H1 (cell line): ENCODE measurements around the gene DPP10. TPM values are rescaled to one million over a fixed set of nuclear protein-coding genes. Genes with fewer than 3 reads are reported as not detected.

Source experiments
- CTCF ChIA-PET: fragments of 300-600 bp; sonication (Branson Sonifier 250); formaldehyde crosslinking; loops from one replicate; lab custom pipeline; 2021; ENCODE audit not compliant: partially characterized antibody; lab: Charles Lee
- POLR2A ChIA-PET: fragments of 300-600 bp; sonication (Branson Sonifier 250); formaldehyde crosslinking; loops from one replicate; lab custom pipeline; 2021; ENCODE audit warnings: inconsistent platforms; ENCODE audit not compliant: partially characterized antibody; lab: Charles Lee
- DNase-seq, 2 experiments: peaks; one replicate each; pipeline versions ENCODE4 v3.0.0 to v3.0.0-alpha.2; 2010 to 2022; ENCODE audit warnings: low spot score in 2 of 2, low read depth in 1 of 2, mixed read lengths in 1 of 2
- FAIRE-seq: peaks from 2 replicates; lab custom pipeline; 2011; peaks lifted over from hg19 to GRCh38; lab: Jason Lieb, UNC
- H2AFZ ChIP-seq: 2 replicates; pipeline ENCODE4 v1.8.1; 2012; ENCODE audit warnings: low read length, inconsistent platforms
- H2AK5ac ChIP-seq: 2 replicates; pipeline ENCODE4 v1.6.1; 2013; ENCODE audit warnings: low read depth, low read length
- H2BK120ac ChIP-seq: replicated peaks from 2 replicates; pipeline ENCODE3; 2013; ENCODE audit warnings: low read depth, low read length, inconsistent platforms
- H2BK12ac ChIP-seq: 2 replicates; pipeline ENCODE4 v1.6.1; 2013; ENCODE audit warnings: low read depth, low read length
- H2BK15ac ChIP-seq: 2 replicates; pipeline ENCODE4 v1.6.1; 2013; ENCODE audit warnings: low read length
- H2BK20ac ChIP-seq: 2 replicates; pipeline ENCODE4 v1.6.1; 2013; ENCODE audit warnings: low read length
- H2BK5ac ChIP-seq: 2 replicates; pipeline ENCODE4 v1.6.1; 2013; ENCODE audit warnings: low read depth, low read length
- H3K14ac ChIP-seq: 2 replicates; pipeline ENCODE4 v1.6.1; 2013; ENCODE audit warnings: inconsistent platforms; ENCODE audit not compliant: insufficient read length
- H3K18ac ChIP-seq: 2 replicates; pipeline ENCODE4 v1.6.1; 2013; ENCODE audit warnings: low read length; ENCODE audit errors: extremely low read depth
- H3K23ac ChIP-seq: 2 replicates; pipeline ENCODE4 v1.6.1; 2013; ENCODE audit warnings: inconsistent platforms; ENCODE audit not compliant: insufficient read length
- H3K23me2 ChIP-seq: 2 replicates; pipeline ENCODE4 v1.6.1; 2013; ENCODE audit warnings: low read depth, low read length
- H3K27ac ChIP-seq: 2 replicates; pipeline ENCODE4 v1.6.1; 2011; ENCODE audit warnings: low read depth, low read length, inconsistent platforms
- H3K27me3 ChIP-seq, 4 experiments: replicated peaks in 1 of 4; 1 replicate in 1 of 4; 2 replicates in 3 of 4; pipeline versions ENCODE4 v1.6.1 to v1.8.1; 2011 to 2013; ENCODE audit warnings: low read length in 3 of 4, mild to moderate bottlenecking in 3 of 4, inconsistent platforms in 2 of 4, mixed read lengths in 2 of 4, moderate library complexity in 1 of 4; ENCODE audit not compliant: control insufficient read depth in 3 of 4, insufficient read depth in 3 of 4; ENCODE audit errors: extremely low read depth in 1 of 4
- H3K36me3 ChIP-seq, 4 experiments: 2 replicates each; pipeline versions ENCODE4 v1.6.1 to v1.8.1; 2011 to 2013; ENCODE audit warnings: mild to moderate bottlenecking in 4 of 4, low read length in 3 of 4, moderate library complexity in 2 of 4, control low read depth in 1 of 4, inconsistent platforms in 1 of 4; ENCODE audit not compliant: insufficient read depth in 4 of 4, control insufficient read depth in 2 of 4
- H3K4ac ChIP-seq: replicated peaks from 2 replicates; pipeline ENCODE3; 2013; ENCODE audit warnings: low read length, low read depth, mixed read lengths, inconsistent platforms; ENCODE audit not compliant: insufficient read length
- H3K4me1 ChIP-seq, 4 experiments: replicated peaks in 1 of 4; 1 replicate in 1 of 4; 2 replicates in 3 of 4; pipeline versions ENCODE4 v1.6.1 to v1.8.1; 2011 to 2013; ENCODE audit warnings: low read length in 3 of 4, inconsistent platforms in 2 of 4, mixed read lengths in 1 of 4; ENCODE audit not compliant: insufficient read depth in 4 of 4, control insufficient read depth in 3 of 4
- H3K4me2 ChIP-seq, 2 experiments: 2 replicates each; pipeline versions ENCODE4 v1.6.1 to v1.8.1; 2011 to 2013; ENCODE audit warnings: low read depth in 2 of 2, low read length in 2 of 2, control low read depth in 1 of 2, inconsistent platforms in 1 of 2, mild to moderate bottlenecking in 1 of 2; ENCODE audit not compliant: insufficient read depth in 1 of 2
- H3K4me3 ChIP-seq, 4 experiments: fragments of 200-600, 300-600 bp in 1 of 4; sonication (generic), shearing (Covaris generic), sonication (Bioruptor Twin) in 1 of 4; 2 replicates each; pipeline versions ENCODE4 v1.5.1 to v1.8.1; 2011 to 2016; ENCODE audit warnings: low read length in 4 of 4, low read depth in 3 of 4, control low read depth in 2 of 4, inconsistent platforms in 2 of 4, mild to moderate bottlenecking in 2 of 4, mixed read lengths in 1 of 4, moderate library complexity in 1 of 4; ENCODE audit not compliant: insufficient read depth in 2 of 4; ENCODE audit errors: extremely low read depth in 1 of 4
- H3K56ac ChIP-seq: replicated peaks from 2 replicates; pipeline ENCODE3; 2013; ENCODE audit warnings: low read depth, mild to moderate bottlenecking, mixed read lengths, low read length, inconsistent platforms; ENCODE audit not compliant: insufficient read length
- H3K79me1 ChIP-seq: 2 replicates; pipeline ENCODE4 v1.6.1; 2013; ENCODE audit warnings: low read depth, low read length, control low read depth
- H3K79me2 ChIP-seq, 2 experiments: 2 replicates each; pipeline versions ENCODE4 v1.6.1 to v1.8.1; 2012 to 2013; ENCODE audit warnings: low read length in 2 of 2, mild to moderate bottlenecking in 2 of 2, inconsistent platforms in 1 of 2; ENCODE audit not compliant: insufficient read depth in 2 of 2, control insufficient read depth in 1 of 2
- H3K9ac ChIP-seq, 4 experiments: replicated peaks in 1 of 4; 1 replicate in 1 of 4; 2 replicates in 3 of 4; pipeline versions ENCODE4 v1.6.1 to v1.8.1; 2011 to 2013; ENCODE audit warnings: low read depth in 3 of 4, low read length in 3 of 4, control low read depth in 2 of 4, mild to moderate bottlenecking in 2 of 4, moderate library complexity in 2 of 4, inconsistent platforms in 1 of 4; ENCODE audit errors: extremely low read depth in 1 of 4
- H3K9me3 ChIP-seq, 2 experiments: 2 replicates each; pipeline versions ENCODE4 v1.6.1 to v1.8.1; 2012 to 2013; ENCODE audit warnings: mild to moderate bottlenecking in 2 of 2, moderate library complexity in 2 of 2, control low read depth in 1 of 2, inconsistent platforms in 1 of 2, low read depth in 1 of 2, low read length in 1 of 2, mixed read lengths in 1 of 2; ENCODE audit not compliant: insufficient read depth in 2 of 2
- H4K20me1 ChIP-seq, 2 experiments: replicated peaks in 1 of 2; 2 replicates each; pipeline versions ENCODE3 to v1.8.1; 2011 to 2013; ENCODE audit warnings: inconsistent platforms in 2 of 2, low read length in 2 of 2, mild to moderate bottlenecking in 1 of 2; ENCODE audit not compliant: insufficient read depth in 2 of 2, control insufficient read depth in 1 of 2
- H4K5ac ChIP-seq: 2 replicates; pipeline ENCODE4 v1.6.1; 2013; ENCODE audit warnings: low read length, low read depth, mixed read lengths, inconsistent platforms; ENCODE audit not compliant: insufficient read length
- H4K8ac ChIP-seq: 2 replicates; pipeline ENCODE4 v1.8.0; 2013; ENCODE audit warnings: mild to moderate bottlenecking, moderate library complexity, low read length, inconsistent platforms; ENCODE audit not compliant: insufficient read depth; ENCODE audit errors: extremely low read depth
- H4K91ac ChIP-seq: replicated peaks from 2 replicates; pipeline ENCODE3; 2013; ENCODE audit warnings: low read length, mixed read lengths, inconsistent platforms; ENCODE audit not compliant: insufficient read length
- ASH2L ChIP-seq: fragments of 200-600, 300-600 bp; sonication (generic); IDR thresholded peaks from one replicate; pipeline ENCODE4 v1.7.1; 2017; ENCODE audit warnings: low read length
- CBX8 ChIP-seq: fragments of 300-800, 300-1000 bp; sonication (generic); IDR thresholded peaks from 2 replicates; pipeline ENCODE4 v1.7.1; 2016; ENCODE audit warnings: low read depth, low read length, borderline replicate concordance
- CEBPB ChIP-seq: IDR thresholded peaks from 2 replicates; pipeline ENCODE4 v1.6.1; 2012; ENCODE audit warnings: low read depth, low read length
- CHD1 ChIP-seq: IDR thresholded peaks from 2 replicates; pipeline ENCODE4 v1.6.1; 2012; ENCODE audit warnings: low read depth, low read length, improper control_type of control experiment
- CTBP2 ChIP-seq: IDR thresholded peaks from 2 replicates; pipeline ENCODE4 v1.7.0; 2011; ENCODE audit warnings: borderline replicate concordance, mild to moderate bottlenecking, moderate library complexity, mixed read lengths, low read length; ENCODE audit not compliant: insufficient read depth, insufficient read length
- EP300 ChIP-seq, 2 experiments: IDR thresholded peaks; 1 replicate in 1 of 2; 2 replicates in 1 of 2; pipeline ENCODE4 v1.6.1; 2011 to 2012; ENCODE audit warnings: low read depth in 2 of 2, low read length in 2 of 2, mild to moderate bottlenecking in 2 of 2, borderline replicate concordance in 1 of 2, inconsistent platforms in 1 of 2, moderate library complexity in 1 of 2
- GABPA ChIP-seq: IDR thresholded peaks from 2 replicates; pipeline ENCODE4 v1.6.1; 2011; ENCODE audit warnings: mild to moderate bottlenecking, low read length, moderate library complexity, borderline replicate concordance; ENCODE audit not compliant: insufficient read depth
- HDAC2 ChIP-seq, 2 experiments: fragments of 300-600 bp in 1 of 2; sonication (generic) in 1 of 2; IDR thresholded peaks; 2 replicates each; pipeline ENCODE4 v1.6.1; 2011 to 2012; ENCODE audit warnings: low read depth in 2 of 2, low read length in 2 of 2, mild to moderate bottlenecking in 2 of 2, moderate library complexity in 2 of 2, borderline replicate concordance in 1 of 2, inconsistent platforms in 1 of 2
- JUND ChIP-seq: IDR thresholded peaks from 2 replicates; pipeline ENCODE4 v1.6.1; 2011; ENCODE audit warnings: mild to moderate bottlenecking, improper control_type of control experiment, low read length
- NANOG ChIP-seq: IDR thresholded peaks from 2 replicates; pipeline ENCODE4 v1.6.1; 2011; ENCODE audit warnings: low read length, low read depth, mild to moderate bottlenecking, inconsistent platforms; ENCODE audit not compliant: insufficient read depth, poor library complexity, severe bottlenecking
- SIRT6 ChIP-seq: IDR thresholded peaks from one replicate; pipeline ENCODE4 v1.7.1; 2012; ENCODE audit warnings: low read length, inconsistent platforms
- SP4 ChIP-seq: IDR thresholded peaks from 2 replicates; pipeline ENCODE4 v1.6.1; 2012; ENCODE audit warnings: low read length, inconsistent platforms
- SRF ChIP-seq: IDR thresholded peaks from 2 replicates; pipeline ENCODE4 v1.6.1; 2011; ENCODE audit warnings: mild to moderate bottlenecking, low read depth, low read length, moderate library complexity
- WGBS, 2 experiments: shearing (Covaris generic) in 1 of 2; methylation state at CpG; one replicate each; pipeline versions ENCODE4 v1.1.6 to v1.1.7; 2013 to 2015; ENCODE audit warnings: low lambda C conversion rate in 2 of 2, mixed read lengths in 2 of 2, inconsistent platforms in 1 of 2, low coverage in 1 of 2, missing lambda C conversion rate in 1 of 2; ENCODE audit not compliant: insufficient replicate concordance in 2 of 2, insufficient coverage in 1 of 2, insufficient read length in 1 of 2; ENCODE audit errors: extremely low coverage in 1 of 2, missing lambda C conversion rate in 1 of 2; 5-methylcytosine and 5-hydroxymethylcytosine counted together
- polyA plus RNA-seq, 7 experiments: library from polyadenylated mRNA; depleted of rRNA in 3 of 7; stranded (reverse) in 5 of 7; unstranded in 2 of 7; fragments of >200 nt in 5 of 7; fragments of 200-250 nt in 2 of 7; gene quantifications; 1 replicate in 5 of 7; 2 replicates in 1 of 7; 4 replicates in 1 of 7; pipeline versions ENCODE4 v1.2.1 to v1.2.3, GENCODE V29; 2011 to 2013; ENCODE audit warnings: missing spikeins in 2 of 7, mixed read lengths in 2 of 7
- total RNA-seq: library from RNA; stranded (reverse); fragmentation: NEBNext Ultra II Directional; extraction: Animal tissue kit (Norgen Biotek cat#: 25700); gene quantifications from 2 replicates; pipeline ENCODE4 v1.2.1, GENCODE V29; 2021
- TF ChIP-seq, protein P1 (sequence below): IDR thresholded peaks from 2 replicates; pipeline ENCODE4 v1.6.1; 2011; ENCODE audit warnings: low read depth, mild to moderate bottlenecking, low read length; ENCODE audit not compliant: insufficient read depth

Gene DPP10
- total and polyA plus RNA-seq, 2 of the 8 experiments (the other 6 are each of a cell fraction or from before 2014, with no cell fraction given) = 3.3 to 7.2 TPM

DNA sequence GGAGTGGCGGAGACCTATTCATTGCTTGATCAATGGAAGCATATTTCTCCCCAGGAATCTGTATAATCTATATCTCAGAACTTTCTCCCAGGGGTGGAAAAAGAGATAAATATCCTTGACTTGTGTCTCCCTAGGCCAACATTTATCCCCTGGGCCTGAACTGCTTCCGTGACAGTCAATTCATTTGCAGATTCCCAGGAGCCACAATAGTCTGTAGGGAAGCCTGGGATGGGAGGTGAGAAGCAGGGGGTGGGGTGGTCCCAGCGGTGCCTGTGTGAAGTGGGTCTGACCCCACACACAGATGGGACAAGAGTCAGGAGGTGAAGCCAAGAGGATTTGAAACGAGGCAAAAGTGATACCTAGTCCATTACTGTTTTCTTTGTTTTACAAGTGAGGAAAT is 166.8 kb downstream of the DPP10 start:
- no peak overlapping the region for H3K4me2 ChIP-seq
- H3K36me3 ChIP-seq = no peaks in the 10 kb centered on the region
- no peak overlapping the region for H3K27ac ChIP-seq
- no peak overlapping the region for H3K4ac ChIP-seq
- H2BK120ac ChIP-seq = no peak overlapping the region
- H2BK20ac ChIP-seq = no peak overlapping the region
- no peak overlapping the region for H2BK15ac ChIP-seq
- H3K4me1 ChIP-seq = peaks cover 0 to 9% (median 2%) of the 10 kb centered on the region in 4 experiments; a peak in 4 of 7 replicates
- H4K5ac ChIP-seq = no peak overlapping the region
- FAIRE-seq (no peak), DNase-seq (no peak)
- no peaks in the 10 kb centered on the region for H3K9me3 ChIP-seq
- CTCF ChIA-PET = interaction anchor here (0.6 kb wide), 1 partner anchor 527 kb away, joined by 4 read pairs; no protein-coding TSS in a partner anchor
- 58% methylated on average over 4 of the region's 4 CpGs; no CpG with 5 or more reads in 1 of the 2 experiments for WGBS, 2 experiments
- no peak overlapping the region for H2BK5ac ChIP-seq
- H3K27me3 ChIP-seq = no peaks in the 10 kb centered on the region
- H3K79me1 ChIP-seq = no peaks in the 10 kb centered on the region
- H3K14ac ChIP-seq = no peak overlapping the region
- no peak overlapping the region for H2AK5ac ChIP-seq
- H3K23ac ChIP-seq = no peak overlapping the region
- H4K91ac ChIP-seq = no peak overlapping the region
- H3K4me3 ChIP-seq = no peak overlapping the region
- no peak overlapping the region for H3K9ac ChIP-seq
- H2AFZ ChIP-seq = no peak overlapping the region
- no peaks in the 10 kb centered on the region for H3K79me2 ChIP-seq
- no peak overlapping the region for H3K56ac ChIP-seq
- POLR2A ChIA-PET = no interaction called here
- H3K23me2 ChIP-seq = no peaks in the 10 kb centered on the region
- no peaks in the 10 kb centered on the region for H4K20me1 ChIP-seq
- H2BK12ac ChIP-seq = no peak overlapping the region
- H4K8ac ChIP-seq = no peak overlapping the region
- H3K18ac ChIP-seq = no peak overlapping the region
- no peak for TF ChIP-seq CTBP2
- no peak for TF ChIP-seq JUND
- TF ChIP-seq ASH2L = no peak
- no peak for TF ChIP-seq CHD1
- no peak for TF ChIP-seq SP4
- no peak for TF ChIP-seq CEBPB
- no peak for TF ChIP-seq GABPA
- no peak for TF ChIP-seq SRF
- no peak for TF ChIP-seq CBX8
- TF ChIP-seq EP300 (IDR thresholded peaks at IDR 0.05; ENCODE audit: borderline replicate concordance in 1 of 2, low read depth in 2 of 2, low read length in 2 of 2) = no peak
- no peak for TF ChIP-seq SIRT6
- TF ChIP-seq, protein P1, sequence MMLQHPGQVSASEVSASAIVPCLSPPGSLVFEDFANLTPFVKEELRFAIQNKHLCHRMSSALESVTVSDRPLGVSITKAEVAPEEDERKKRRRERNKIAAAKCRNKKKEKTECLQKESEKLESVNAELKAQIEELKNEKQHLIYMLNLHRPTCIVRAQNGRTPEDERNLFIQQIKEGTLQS = no peak
- TF ChIP-seq HDAC2 (IDR thresholded peaks at IDR 0.05; ENCODE audit: borderline replicate concordance in 1 of 2, low read depth in 2 of 2, low read length in 2 of 2) = no peak
- TF ChIP-seq NANOG = no peak
